WTC11 (cell line): Measurements from ENCODE around the gene AUH. TPM values are rescaled to one million over a fixed set of nuclear protein-coding genes. Genes with fewer than 3 reads are reported as not detected.

ENCODE experiments used
- ATAC-seq: fragments of 200-7000 bp; cut with Tn5 transposase; 2 replicates; pipeline ENCODE4 v1.10.0; 2021; ENCODE audit warnings: mild to moderate bottlenecking, moderate library complexity
- CTCF ChIA-PET: fragments of 300-600 bp; sonication (Branson Sonifier 250); formaldehyde crosslinking; loops from one replicate; lab custom pipeline; 2021; ENCODE audit warnings: antibody characterized with exemption; lab: Charles Lee
- POLR2A ChIA-PET: fragments of 350-600 bp; sonication (Branson Sonifier 250); formaldehyde crosslinking; loops from one replicate; lab custom pipeline; 2021; ENCODE audit warnings: antibody characterized with exemption; lab: Charles Lee
- DNase-seq: peaks from one replicate; pipeline ENCODE4 v3.0.0; 2021; ENCODE audit warnings: low spot score
- H3K27ac Mint-ChIP-seq: 2 replicates; pipeline ENCODE4 v1.8.0; 2021; ENCODE audit warnings: mixed read lengths
- H3K27me3 Mint-ChIP-seq: 2 replicates; pipeline ENCODE4 v1.8.0; 2021; ENCODE audit warnings: low read depth, mild to moderate bottlenecking, moderate library complexity, mixed read lengths
- H3K36me3 Mint-ChIP-seq: 2 replicates; pipeline ENCODE4 v1.8.0; 2021; ENCODE audit warnings: mixed read lengths
- H3K4me1 Mint-ChIP-seq: 2 replicates; pipeline ENCODE4 v1.8.0; 2022; ENCODE audit warnings: mixed read lengths
- H3K4me3 Mint-ChIP-seq: 2 replicates; pipeline ENCODE4 v1.8.0; 2021; ENCODE audit warnings: mild to moderate bottlenecking, moderate library complexity, mixed read lengths
- H3K9me3 Mint-ChIP-seq: 2 replicates; pipeline ENCODE4 v1.8.0; 2021; ENCODE audit warnings: mixed read lengths
- E2F1 ChIP-seq: sonication (generic); formaldehyde crosslinking; IDR thresholded peaks from 2 replicates; pipeline ENCODE4 v1.8.0; 2022; ENCODE audit warnings: mild to moderate bottlenecking, missing genetic modification reagents
- E2F5 ChIP-seq: sonication (generic); formaldehyde crosslinking; IDR thresholded peaks from 2 replicates; pipeline ENCODE4 v1.8.1; 2022; ENCODE audit warnings: mild to moderate bottlenecking, moderate library complexity, missing genetic modification reagents
- ERG ChIP-seq: fragments of 250-450 bp; sonication (Bioruptor Pico); IDR thresholded peaks from 2 replicates; pipeline ENCODE4 v1.8.0; 2021; ENCODE audit warnings: mild to moderate bottlenecking
- FOXK1 ChIP-seq: sonication (generic); formaldehyde crosslinking; IDR thresholded peaks from 2 replicates; pipeline ENCODE4 v1.8.0; 2022; ENCODE audit warnings: mild to moderate bottlenecking, moderate library complexity, missing genetic modification reagents
- JAZF1 ChIP-seq: fragments of 250-450 bp; sonication (Bioruptor Pico); IDR thresholded peaks from 2 replicates; pipeline ENCODE4 v1.9.0; 2021; ENCODE audit warnings: moderate library complexity, mild to moderate bottlenecking, inconsistent platforms
- KAT7 ChIP-seq: sonication (generic); formaldehyde crosslinking; IDR thresholded peaks from 2 replicates; pipeline ENCODE4 v1.8.1; 2023; ENCODE audit warnings: missing genetic modification reagents, mild to moderate bottlenecking, borderline replicate concordance
- PREB ChIP-seq: sonication (generic); formaldehyde crosslinking; IDR thresholded peaks from 2 replicates; pipeline ENCODE4 v1.8.1; 2022; ENCODE audit warnings: mild to moderate bottlenecking, missing genetic modification reagents, moderate library complexity, borderline replicate concordance
- RORB ChIP-seq: fragments of 250-450 bp; sonication (Bioruptor Pico); IDR thresholded peaks from 2 replicates; pipeline ENCODE4 v1.9.0; 2021; ENCODE audit warnings: mild to moderate bottlenecking
- TEAD1 ChIP-seq: sonication (generic); formaldehyde crosslinking; IDR thresholded peaks from 2 replicates; pipeline ENCODE4 v1.8.0; 2022; ENCODE audit warnings: mild to moderate bottlenecking, missing genetic modification reagents
- USF2 ChIP-seq: sonication (generic); formaldehyde crosslinking; IDR thresholded peaks from 2 replicates; pipeline ENCODE4 v1.8.1; 2023; ENCODE audit warnings: mild to moderate bottlenecking, missing genetic modification reagents, moderate library complexity
- ZNF121 ChIP-seq: sonication (generic); formaldehyde crosslinking; IDR thresholded peaks from 2 replicates; pipeline ENCODE4 v1.8.0; 2023; ENCODE audit warnings: missing genetic modification reagents
- ZNF416 ChIP-seq: fragments of 250-450 bp; sonication (Bioruptor Pico); IDR thresholded peaks from 2 replicates; pipeline ENCODE4 v1.9.0; 2021; ENCODE audit warnings: mild to moderate bottlenecking, inconsistent platforms
- ZNF425 ChIP-seq: fragments of 250-450 bp; sonication (Bioruptor Pico); conservative IDR thresholded peaks from 2 replicates; pipeline ENCODE4 v1.9.0; 2021; ENCODE audit warnings: mild to moderate bottlenecking
- total RNA-seq: library from RNA; stranded (reverse); gene quantifications from 3 replicates; pipeline ENCODE4 v1.2.3, GENCODE V29; 2021
- TF ChIP-seq, protein P1 (sequence below): fragments of 250-450 bp; sonication (Bioruptor Pico); IDR thresholded peaks from 2 replicates; pipeline ENCODE4 v1.9.0; 2021; ENCODE audit warnings: mild to moderate bottlenecking, borderline replicate concordance
- TF ChIP-seq, protein P2 (sequence below): fragments of 250-450 bp; sonication (Bioruptor Pico); IDR thresholded peaks from 2 replicates; pipeline ENCODE4 v1.9.0; 2021; ENCODE audit warnings: moderate library complexity, mild to moderate bottlenecking, inconsistent platforms, borderline replicate concordance

AUH gene
- total RNA-seq, 1 experiment from 2014 or later, result 30.4 TPM

DNA sequence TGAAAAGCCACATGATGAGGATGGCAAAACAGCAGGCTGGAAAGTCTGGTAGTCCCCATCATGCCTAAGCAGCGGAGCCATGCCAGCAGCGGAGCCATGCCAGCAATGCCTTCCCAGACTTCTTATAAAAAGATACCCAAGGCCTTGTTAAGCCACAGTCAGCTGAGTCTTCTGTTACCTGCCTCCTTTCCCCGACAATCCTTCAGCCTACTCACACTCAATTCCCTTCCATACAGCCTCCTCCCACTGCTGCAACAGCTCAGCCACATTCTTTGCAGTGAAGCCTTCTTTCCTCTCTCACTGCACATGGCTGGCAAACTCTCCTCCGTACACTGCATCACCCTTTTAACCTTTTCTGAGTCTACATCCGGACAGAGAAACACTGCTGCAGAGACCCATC lies 114.9 kb downstream of the AUH start (continued):
- TF ChIP-seq, protein P1, sequence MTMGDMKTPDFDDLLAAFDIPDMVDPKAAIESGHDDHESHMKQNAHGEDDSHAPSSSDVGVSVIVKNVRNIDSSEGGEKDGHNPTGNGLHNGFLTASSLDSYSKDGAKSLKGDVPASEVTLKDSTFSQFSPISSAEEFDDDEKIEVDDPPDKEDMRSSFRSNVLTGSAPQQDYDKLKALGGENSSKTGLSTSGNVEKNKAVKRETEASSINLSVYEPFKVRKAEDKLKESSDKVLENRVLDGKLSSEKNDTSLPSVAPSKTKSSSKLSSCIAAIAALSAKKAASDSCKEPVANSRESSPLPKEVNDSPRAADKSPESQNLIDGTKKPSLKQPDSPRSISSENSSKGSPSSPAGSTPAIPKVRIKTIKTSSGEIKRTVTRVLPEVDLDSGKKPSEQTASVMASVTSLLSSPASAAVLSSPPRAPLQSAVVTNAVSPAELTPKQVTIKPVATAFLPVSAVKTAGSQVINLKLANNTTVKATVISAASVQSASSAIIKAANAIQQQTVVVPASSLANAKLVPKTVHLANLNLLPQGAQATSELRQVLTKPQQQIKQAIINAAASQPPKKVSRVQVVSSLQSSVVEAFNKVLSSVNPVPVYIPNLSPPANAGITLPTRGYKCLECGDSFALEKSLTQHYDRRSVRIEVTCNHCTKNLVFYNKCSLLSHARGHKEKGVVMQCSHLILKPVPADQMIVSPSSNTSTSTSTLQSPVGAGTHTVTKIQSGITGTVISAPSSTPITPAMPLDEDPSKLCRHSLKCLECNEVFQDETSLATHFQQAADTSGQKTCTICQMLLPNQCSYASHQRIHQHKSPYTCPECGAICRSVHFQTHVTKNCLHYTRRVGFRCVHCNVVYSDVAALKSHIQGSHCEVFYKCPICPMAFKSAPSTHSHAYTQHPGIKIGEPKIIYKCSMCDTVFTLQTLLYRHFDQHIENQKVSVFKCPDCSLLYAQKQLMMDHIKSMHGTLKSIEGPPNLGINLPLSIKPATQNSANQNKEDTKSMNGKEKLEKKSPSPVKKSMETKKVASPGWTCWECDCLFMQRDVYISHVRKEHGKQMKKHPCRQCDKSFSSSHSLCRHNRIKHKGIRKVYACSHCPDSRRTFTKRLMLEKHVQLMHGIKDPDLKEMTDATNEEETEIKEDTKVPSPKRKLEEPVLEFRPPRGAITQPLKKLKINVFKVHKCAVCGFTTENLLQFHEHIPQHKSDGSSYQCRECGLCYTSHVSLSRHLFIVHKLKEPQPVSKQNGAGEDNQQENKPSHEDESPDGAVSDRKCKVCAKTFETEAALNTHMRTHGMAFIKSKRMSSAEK (CRISPR knock-in tag), result no peak
- TF ChIP-seq ZNF416 (CRISPR knock-in tag), result no peak
- no peak for TF ChIP-seq JAZF1
- no peak for TF ChIP-seq TEAD1 (CRISPR knock-in tag)
- no peak for TF ChIP-seq USF2 (CRISPR knock-in tag)
- TF ChIP-seq FOXK1 (CRISPR knock-in tag), result no peak
- no peak for TF ChIP-seq ERG (CRISPR knock-in tag)
- TF ChIP-seq E2F5 (CRISPR knock-in tag), result no peak
- TF ChIP-seq, all 79 proteins: peak for 0

DNA sequence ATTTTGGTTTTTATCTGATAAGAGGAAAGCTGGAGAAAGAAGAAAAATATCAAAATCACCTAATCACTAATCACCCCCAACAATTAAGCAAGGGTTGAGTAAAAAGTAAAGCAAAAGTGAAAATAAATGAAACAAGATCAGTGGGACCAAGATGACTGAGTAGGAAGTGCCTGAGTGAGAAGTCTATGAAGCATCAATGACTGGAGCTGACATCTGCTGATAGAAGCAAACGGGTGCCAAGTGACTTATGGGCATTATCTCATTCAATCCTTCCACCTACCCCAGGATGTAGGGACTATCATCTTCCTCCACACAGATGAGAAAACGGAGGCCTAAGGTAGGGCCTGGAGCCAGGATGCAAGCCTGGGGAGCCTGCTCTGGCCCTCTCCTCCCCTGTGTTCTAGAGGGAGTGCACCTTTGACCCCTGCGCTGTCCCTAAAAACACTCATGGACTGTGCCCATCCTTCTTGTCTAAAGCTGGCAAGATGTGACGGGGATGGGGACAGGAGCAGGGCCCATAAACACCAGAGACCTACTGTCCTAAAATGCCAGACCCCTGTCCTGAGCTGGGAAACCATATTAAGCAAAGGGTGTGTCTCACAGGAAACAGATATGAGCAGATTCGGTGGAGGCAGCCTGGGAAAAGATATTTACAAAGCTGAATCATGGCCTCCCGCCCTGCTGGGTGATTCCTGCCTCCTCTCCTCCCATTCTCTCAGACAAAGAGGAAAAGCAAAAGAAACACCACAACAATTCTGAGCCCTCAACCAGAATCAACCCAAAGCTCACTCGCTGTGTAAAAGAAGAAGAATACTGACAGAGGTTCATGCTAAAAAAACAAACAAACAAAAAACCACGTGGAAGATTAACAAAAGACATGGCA lies 116.0 kb downstream of the AUH start:
- H3K9me3 Mint-ChIP-seq, result no peaks in the 10 kb centered on the region
- no peaks in the 10 kb centered on the region for H3K36me3 Mint-ChIP-seq
- H3K27ac Mint-ChIP-seq, result no peak overlapping the region
- no peak overlapping the region for H3K4me3 Mint-ChIP-seq
- POLR2A ChIA-PET, result no interaction called here
- peaks cover 39% of the 10 kb centered on the region for H3K4me1 Mint-ChIP-seq
- no peak for DNase-seq
- CTCF ChIA-PET, result no interaction called here
- no peaks in the 10 kb centered on the region for H3K27me3 Mint-ChIP-seq
- no peak for ATAC-seq
- no peak for TF ChIP-seq PREB (CRISPR knock-in tag)
- TF ChIP-seq KAT7 (CRISPR knock-in tag), result no peak
- TF ChIP-seq E2F1 (CRISPR knock-in tag), result no peak
- TF ChIP-seq RORB (CRISPR knock-in tag), result no peak
- TF ChIP-seq ZNF121 (CRISPR knock-in tag), result no peak
- TF ChIP-seq, protein P2, sequence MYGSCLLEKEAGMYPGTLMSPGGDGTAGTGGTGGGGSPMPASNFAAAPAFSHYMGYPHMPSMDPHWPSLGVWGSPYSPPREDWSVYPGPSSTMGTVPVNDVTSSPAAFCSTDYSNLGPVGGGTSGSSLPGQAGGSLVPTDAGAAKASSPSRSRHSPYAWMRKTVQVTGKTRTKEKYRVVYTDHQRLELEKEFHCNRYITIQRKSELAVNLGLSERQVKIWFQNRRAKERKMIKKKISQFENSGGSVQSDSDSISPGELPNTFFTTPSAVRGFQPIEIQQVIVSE (CRISPR knock-in tag), result no peak
- TF ChIP-seq E2F5 (CRISPR knock-in tag), result no peak
- no peak for TF ChIP-seq ZNF425
